HG02938 (cell line): ENCODE data around the gene SPG21.
"Not testable (repeated sequence)": the region's sequence is repeated elsewhere in the genome, so short reads cannot be mapped to it uniquely, and the experiment has no call there.

ENCODE experiments used
- ATAC-seq: cut with Tn5 transposase; IDR thresholded peaks from one replicate; pipeline ENCODE4 v1.9.1; 2021; ENCODE audit warnings: mild to moderate bottlenecking, moderate library complexity; ENCODE audit not compliant: unreplicated experiment

The SPG21 gene, protein sequence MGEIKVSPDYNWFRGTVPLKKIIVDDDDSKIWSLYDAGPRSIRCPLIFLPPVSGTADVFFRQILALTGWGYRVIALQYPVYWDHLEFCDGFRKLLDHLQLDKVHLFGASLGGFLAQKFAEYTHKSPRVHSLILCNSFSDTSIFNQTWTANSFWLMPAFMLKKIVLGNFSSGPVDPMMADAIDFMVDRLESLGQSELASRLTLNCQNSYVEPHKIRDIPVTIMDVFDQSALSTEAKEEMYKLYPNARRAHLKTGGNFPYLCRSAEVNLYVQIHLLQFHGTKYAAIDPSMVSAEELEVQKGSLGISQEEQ

GRCh38 chr15:64989416-64990167 lies at the start of gene SPG21:
TSS of gene SPG21 (minus strand) at chr15:64989914. CDS start at chr15:64983569, 6,345 bp downstream.
- ATAC-seq, result peak; percentile 94

- ATAC-seq, result no peak
Measured at GRCh38 chr15:65038836-65039235, 49.1 kb upstream of the SPG21 start.

DNA sequence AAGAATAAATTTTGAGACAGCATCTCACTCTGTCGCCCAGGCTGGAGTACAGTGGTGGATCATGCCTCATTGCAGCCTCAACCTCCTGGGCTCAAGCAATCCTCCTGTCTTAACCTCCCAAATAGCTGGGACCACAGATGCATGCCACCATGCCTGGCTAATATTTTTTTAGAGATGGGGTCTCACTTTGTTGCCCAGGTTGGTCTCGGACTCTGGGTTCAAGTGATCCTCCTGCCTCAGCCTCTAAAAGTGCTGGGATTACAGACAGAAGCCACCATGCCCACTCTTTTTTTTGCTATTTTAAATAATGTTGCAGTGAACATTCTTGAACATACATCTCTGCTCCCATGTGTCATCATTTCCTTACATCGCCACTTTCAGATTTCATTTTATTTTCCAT lies 48.7 kb upstream of the SPG21 start:
- ATAC-seq, result no peak

DNA sequence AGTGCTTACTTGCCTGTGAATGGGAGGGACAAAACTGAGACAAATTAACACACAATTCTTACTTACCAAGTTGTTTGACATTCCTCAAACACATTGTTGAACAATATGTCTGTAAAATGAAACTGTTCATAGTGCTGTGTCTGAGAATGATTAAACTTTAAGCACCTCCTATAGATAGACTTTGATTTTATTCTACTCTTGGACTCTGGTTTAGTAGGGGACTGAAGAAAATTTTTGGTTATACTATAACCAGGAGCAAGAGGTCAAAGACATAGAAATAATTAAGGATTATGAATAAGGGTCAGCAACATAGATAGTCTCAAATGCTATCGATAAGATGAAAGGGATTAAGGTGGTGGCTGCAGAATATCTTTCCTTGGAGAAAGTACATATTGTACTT lies 47.6 kb upstream of the SPG21 start:
- ATAC-seq, result no peak

DNA sequence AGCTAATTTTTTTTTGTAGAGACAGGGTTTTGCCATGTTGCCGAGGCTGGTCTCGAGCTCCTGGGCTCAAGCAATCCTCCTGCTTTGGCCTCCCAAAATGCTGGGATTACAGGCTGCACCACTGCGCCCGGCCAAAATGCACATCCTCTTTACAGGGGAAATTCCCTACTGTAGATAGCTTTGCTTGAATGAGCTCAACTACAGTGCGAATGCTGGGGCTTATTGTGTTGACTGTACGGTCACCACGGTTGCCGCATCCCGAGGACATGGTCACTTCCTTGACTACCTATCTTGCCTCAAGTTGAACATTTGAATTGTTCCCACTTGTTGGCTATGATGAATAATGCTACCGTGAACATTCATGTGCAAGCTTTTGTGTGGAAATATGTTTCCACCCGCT lies 45.0 kb upstream of the SPG21 start:
- ATAC-seq, result no peak

- ATAC-seq, result no peak
Measured at GRCh38 chr15:65033659-65034269, 44.0 kb upstream of the SPG21 start.

DNA sequence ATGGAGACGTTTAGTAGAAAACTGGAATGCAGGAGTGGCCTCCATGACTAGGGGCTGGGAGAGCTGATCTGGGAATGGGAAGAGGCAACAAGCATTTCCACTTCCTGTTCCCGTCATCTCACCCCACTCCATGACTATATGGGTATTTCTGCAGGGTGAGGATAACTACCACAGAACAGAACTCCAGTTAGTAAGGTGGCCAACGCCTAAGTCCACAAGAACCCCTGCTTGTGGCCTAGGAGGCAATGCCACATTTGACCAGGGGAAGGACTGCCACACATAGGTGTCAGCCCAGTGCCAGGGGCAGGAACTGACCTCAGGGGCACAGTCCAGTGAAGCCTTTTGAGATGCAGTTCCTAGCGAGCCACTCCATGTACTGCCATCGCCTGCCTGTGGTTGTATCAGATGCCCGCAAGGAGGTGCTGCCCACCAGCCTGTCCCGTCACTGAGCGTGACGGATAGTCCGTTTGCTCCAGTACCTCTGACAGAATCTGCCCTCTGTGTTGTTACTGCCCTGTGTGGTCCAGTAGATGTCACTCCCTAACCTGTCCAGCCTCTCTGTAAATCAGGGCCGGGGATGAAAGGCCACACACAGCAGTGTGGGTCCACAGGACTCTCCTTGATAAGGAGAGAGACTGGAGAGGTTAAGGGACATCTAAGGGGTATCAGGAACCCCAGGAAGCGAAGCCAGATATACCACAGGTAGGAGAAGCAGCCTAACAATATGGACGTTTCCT lies 43.3 kb upstream of the SPG21 start:
- ATAC-seq, result no peak

GRCh38 chr15:65029736-65030208 lies 40.1 kb upstream of the SPG21 start:
- ATAC-seq, result no peak

DNA sequence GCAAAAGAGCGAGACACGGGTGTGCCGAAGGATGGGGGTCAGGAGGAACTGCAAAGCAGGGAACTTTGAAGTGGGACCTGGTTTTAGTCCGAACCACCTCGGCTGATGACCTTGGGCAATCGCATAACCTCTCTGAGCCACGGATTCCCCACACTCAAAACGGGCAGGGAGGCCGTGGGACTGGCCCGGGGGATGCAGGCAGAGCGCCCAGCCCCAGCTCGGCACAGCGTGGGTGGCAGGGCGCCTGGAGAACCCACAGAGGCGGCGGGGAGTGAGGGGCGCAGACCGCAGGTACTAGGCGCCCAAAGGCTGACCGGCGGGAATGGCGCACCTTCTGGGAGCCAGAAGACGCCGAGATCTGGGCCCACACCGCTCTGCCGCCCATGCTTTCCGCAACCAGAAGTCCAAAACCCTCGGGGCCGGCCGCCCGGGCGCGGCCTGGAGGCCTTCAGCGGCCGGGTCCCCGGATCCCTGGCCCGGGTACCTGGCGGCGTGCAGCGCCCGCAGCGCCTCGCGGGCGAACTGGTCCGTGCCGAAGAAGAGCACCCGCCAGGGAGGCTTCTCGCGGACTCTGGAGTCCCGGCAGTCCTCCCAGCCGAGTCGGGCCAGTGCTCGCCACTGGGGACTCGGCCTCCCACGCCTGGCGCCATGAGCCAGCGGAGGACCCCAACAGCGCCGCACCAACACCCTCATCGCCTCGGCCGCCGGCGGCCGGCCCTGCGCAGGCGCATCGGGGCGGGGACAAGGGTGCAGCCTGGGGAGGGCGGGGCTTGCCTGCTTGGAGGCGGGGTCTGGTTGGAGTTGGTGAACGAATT lies 39.4 kb upstream of the SPG21 start, which contains the start of gene MTFMT:
Gene MTFMT, minus strand, starts transcription at position 719 of the 815 bp plus-strand sequence. Its CDS starts 26 bp downstream, at position 693.
- ATAC-seq, result peak; percentile 64

- ATAC-seq, result no peak
Measured at GRCh38 chr15:65028338-65028737, 38.6 kb upstream of the SPG21 start.

- ATAC-seq, result no peak
Measured at GRCh38 chr15:65027593-65027992, 37.9 kb upstream of the SPG21 start.

GRCh38 chr15:65026756-65027155 lies 37.0 kb upstream of the SPG21 start:
- ATAC-seq, result no peak

- no peak for ATAC-seq
Measured at GRCh38 chr15:65021488-65021887, 31.8 kb upstream of the SPG21 start.

- ATAC-seq, result no peak
Measured at GRCh38 chr15:65020419-65020818, 30.7 kb upstream of the SPG21 start.

GRCh38 chr15:65011198-65011597 lies 21.5 kb upstream of the SPG21 start:
- not testable (repeated sequence) for ATAC-seq

DNA sequence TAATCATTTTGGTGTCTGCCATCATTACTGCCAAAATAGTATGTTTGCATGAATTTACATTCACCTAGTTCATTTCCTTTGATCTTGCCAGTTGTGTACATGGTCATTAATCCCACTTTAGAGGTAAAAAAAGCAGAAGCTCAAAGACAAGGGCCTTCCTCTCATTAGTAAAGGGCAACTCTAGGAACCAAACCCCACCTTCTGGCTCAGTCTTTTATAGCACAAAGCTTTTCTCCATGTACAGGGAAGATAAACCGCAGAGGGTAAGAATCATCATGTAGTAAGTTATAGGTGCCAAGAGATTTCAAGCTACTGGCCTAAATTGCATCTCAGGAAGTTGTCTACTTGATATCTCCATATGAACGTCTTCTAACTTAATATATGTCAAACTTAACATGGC lies 19.3 kb upstream of the SPG21 start:
- no peak for ATAC-seq

- ATAC-seq, result no peak
Measured at GRCh38 chr15:65006876-65007275, 17.2 kb upstream of the SPG21 start.

GRCh38 chr15:65004993-65005392 lies 15.3 kb upstream of the SPG21 start:
- ATAC-seq, result no peak

- no peak for ATAC-seq
Measured at GRCh38 chr15:64997745-64998375, 8.1 kb upstream of the SPG21 start.

GRCh38 chr15:64997066-64997465 lies 7.4 kb upstream of the SPG21 start:
- ATAC-seq, result no peak
